ENCODE measurements around the gene RPS2. TPM values are rescaled to one million over a fixed set of nuclear protein-coding genes. Genes with fewer than 3 reads are reported as not detected.

Gene RPS2
- total and polyA plus RNA-seq, 4 donors: 1,132 to 2,049 (median 1,429) TPM

GRCh38 chr16:2007081-2007836 lies 42.6 kb upstream of the RPS2 start:
- Histone ChIP-seq H3K27me3 (ENCODE audit: control insufficient read depth in 1 of 2, insufficient read depth in 2 of 2, low read length in 1 of 2) (no peaks in the 10 kb centered on the region), H3K27ac (ENCODE audit: low read depth in 1 of 2, low read length in 2 of 2) (no peak overlapping the region), H3K4me3 (ENCODE audit: low read length in 2 of 2) (no peak overlapping the region), H3K4me1 (ENCODE audit: control insufficient read depth in 1 of 2, insufficient read depth in 2 of 2, low read length in 2 of 2) (no peaks in the 10 kb centered on the region), H3K36me3 (ENCODE audit: control insufficient read depth in 1 of 2, insufficient read depth in 2 of 2, low read length in 1 of 2) (peaks cover 0 to 2% of the 10 kb centered on the region in 2 donors), H3K9me3 (ENCODE audit: control insufficient read depth, low read length) (no peaks in the 10 kb centered on the region)
- ATAC-seq (ENCODE audit: low FRiP score) (no peak), DNase-seq (no peak)
- intact Hi-C loops (cut with DNase I): no loop called here
- whole genome bisulfite sequencing, 2 donors: 74 to 83% methylated on average over 14 to 16 of the region's 16 CpGs

- Histone ChIP-seq H3K9me3 (ENCODE audit: control insufficient read depth, low read length) (no peaks in the 10 kb centered on the region), H3K4me3 (ENCODE audit: low read length in 2 of 2) (no peak overlapping the region), H3K4me1 (ENCODE audit: control insufficient read depth in 1 of 2, insufficient read depth in 2 of 2, low read length in 2 of 2) (no peaks in the 10 kb centered on the region), H3K27me3 (ENCODE audit: control insufficient read depth in 1 of 2, insufficient read depth in 2 of 2, low read length in 1 of 2) (no peaks in the 10 kb centered on the region), H3K27ac (ENCODE audit: low read depth in 1 of 2, low read length in 2 of 2) (no peak overlapping the region), H3K36me3 (ENCODE audit: control insufficient read depth in 1 of 2, insufficient read depth in 2 of 2, low read length in 1 of 2) (peaks cover 0 to 9% of the 10 kb centered on the region in 2 donors)
- WGBS, 2 donors: 86 to 91% methylated on average over 8 of the region's 8 CpGs
- intact Hi-C loops (cut with DNase I): no loop called here
- DNase-seq (no peak), ATAC-seq (ENCODE audit: low FRiP score) (no peak)
Observed at GRCh38 chr16:2006317-2006716, 41.7 kb upstream of the RPS2 start.

GRCh38 chr16:2005646-2006045 lies 41.0 kb upstream of the RPS2 start:
- no peak overlapping the region for H3K4me3 ChIP-seq (ENCODE audit: low read length in 2 of 2)
- no peak for DNase-seq
- peaks cover 0 to 12% of the 10 kb centered on the region in 2 donors for H3K36me3 ChIP-seq (ENCODE audit: control insufficient read depth in 1 of 2, insufficient read depth in 2 of 2, low read length in 1 of 2)
- no peak overlapping the region for H3K27ac ChIP-seq (ENCODE audit: low read depth in 1 of 2, low read length in 2 of 2)
- no peaks in the 10 kb centered on the region for H3K27me3 ChIP-seq (ENCODE audit: control insufficient read depth in 1 of 2, insufficient read depth in 2 of 2, low read length in 1 of 2)
- ATAC-seq (ENCODE audit: low FRiP score): no peak
- no peaks in the 10 kb centered on the region for H3K4me1 ChIP-seq (ENCODE audit: control insufficient read depth in 1 of 2, insufficient read depth in 2 of 2, low read length in 2 of 2)
- WGBS, 2 donors: 75 to 78% methylated on average over 21 of the region's 21 CpGs
- no peaks in the 10 kb centered on the region for H3K9me3 ChIP-seq (ENCODE audit: control insufficient read depth, low read length)
- intact Hi-C loops (cut with DNase I): no loop called here

- H3K36me3 ChIP-seq (ENCODE audit: control insufficient read depth in 1 of 2, insufficient read depth in 2 of 2, low read length in 1 of 2): peaks cover 0 to 13% of the 10 kb centered on the region in 2 donors
- WGBS, 2 donors: 84 to 85% methylated on average over 32 to 34 of the region's 34 CpGs
- H3K4me3 ChIP-seq (ENCODE audit: low read length in 2 of 2): no peak overlapping the region
- no peak overlapping the region for H3K27ac ChIP-seq (ENCODE audit: low read depth in 1 of 2, low read length in 2 of 2)
- H3K27me3 ChIP-seq (ENCODE audit: control insufficient read depth in 1 of 2, insufficient read depth in 2 of 2, low read length in 1 of 2): no peaks in the 10 kb centered on the region
- H3K4me1 ChIP-seq (ENCODE audit: control insufficient read depth in 1 of 2, insufficient read depth in 2 of 2, low read length in 2 of 2): no peaks in the 10 kb centered on the region
- ATAC-seq (ENCODE audit: low FRiP score) (no peak), DNase-seq (no peak)
- intact Hi-C loops (cut with DNase I): no loop called here
- H3K9me3 ChIP-seq (ENCODE audit: control insufficient read depth, low read length): no peaks in the 10 kb centered on the region
Observed at GRCh38 chr16:2004795-2005517, 40.3 kb upstream of the RPS2 start.

GRCh38 chr16:2003827-2004641 lies 39.4 kb upstream of the RPS2 start:
- WGBS, 2 donors: 25 to 29% methylated on average over 36 of the region's 36 CpGs
- H3K4me3 ChIP-seq (ENCODE audit: low read length in 2 of 2): no peak overlapping the region

DNA sequence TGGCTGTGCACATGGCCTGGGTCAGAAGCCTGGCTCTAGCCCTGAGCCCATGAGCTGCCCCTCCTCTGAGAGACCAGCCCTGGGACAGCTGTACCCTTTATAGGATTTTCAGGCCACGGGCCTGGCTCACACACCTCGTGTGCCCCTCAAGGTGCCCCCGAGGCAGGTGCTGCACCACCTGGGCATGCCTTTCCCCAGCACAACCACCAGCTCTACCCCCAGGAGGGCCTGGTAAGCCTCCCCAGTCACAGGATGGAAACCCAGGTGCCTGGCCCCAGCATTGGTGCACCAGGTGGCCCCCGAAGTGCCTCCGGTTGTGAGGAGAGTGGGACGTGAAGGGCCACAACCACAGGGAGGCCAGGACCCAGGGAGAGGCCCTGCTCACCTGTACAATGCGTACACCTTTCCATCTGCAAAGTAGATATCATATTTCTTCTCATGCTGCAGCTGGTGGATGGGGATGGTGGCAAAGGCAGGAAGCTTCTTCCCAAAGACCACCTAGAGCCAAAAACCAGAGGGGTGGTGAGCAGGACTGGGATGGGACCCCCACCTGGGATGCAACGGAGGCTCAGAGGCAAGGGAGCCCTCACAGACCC lies 38.7 kb upstream of the RPS2 start:
- 85 to 92% methylated on average over 8 of the region's 8 CpGs for WGBS, 2 donors
- Histone ChIP-seq H3K27ac (ENCODE audit: low read depth in 1 of 2, low read length in 2 of 2) (no peak overlapping the region), H3K27me3 (ENCODE audit: control insufficient read depth in 1 of 2, insufficient read depth in 2 of 2, low read length in 1 of 2) (no peaks in the 10 kb centered on the region), H3K9me3 (ENCODE audit: control insufficient read depth, low read length) (no peaks in the 10 kb centered on the region), H3K4me1 (ENCODE audit: control insufficient read depth in 1 of 2, insufficient read depth in 2 of 2, low read length in 2 of 2) (no peaks in the 10 kb centered on the region), H3K36me3 (ENCODE audit: control insufficient read depth in 1 of 2, insufficient read depth in 2 of 2, low read length in 1 of 2) (peaks cover 0 to 15% of the 10 kb centered on the region in 2 donors), H3K4me3 (ENCODE audit: low read length in 2 of 2) (no peak overlapping the region)
- intact Hi-C loops (cut with DNase I): no loop called here
- ATAC-seq (ENCODE audit: low FRiP score) (no peak), DNase-seq (no peak)

More at GRCh38 chr16:2003827-2004641, 39.4 kb upstream of the RPS2 start:
- intact Hi-C loops (cut with DNase I): no loop called here
- Histone ChIP-seq H3K27me3 (ENCODE audit: control insufficient read depth in 1 of 2, insufficient read depth in 2 of 2, low read length in 1 of 2) (no peaks in the 10 kb centered on the region), H3K4me1 (ENCODE audit: control insufficient read depth in 1 of 2, insufficient read depth in 2 of 2, low read length in 2 of 2) (no peaks in the 10 kb centered on the region), H3K9me3 (ENCODE audit: control insufficient read depth, low read length) (no peaks in the 10 kb centered on the region), H3K27ac (ENCODE audit: low read depth in 1 of 2, low read length in 2 of 2) (no peak overlapping the region), H3K36me3 (ENCODE audit: control insufficient read depth in 1 of 2, insufficient read depth in 2 of 2, low read length in 1 of 2) (peaks cover 0 to 15% of the 10 kb centered on the region in 2 donors)
- peak; percentile 77 for ATAC-seq (ENCODE audit: low FRiP score)
- DNase-seq: peak; percentile 91 to 95

DNA sequence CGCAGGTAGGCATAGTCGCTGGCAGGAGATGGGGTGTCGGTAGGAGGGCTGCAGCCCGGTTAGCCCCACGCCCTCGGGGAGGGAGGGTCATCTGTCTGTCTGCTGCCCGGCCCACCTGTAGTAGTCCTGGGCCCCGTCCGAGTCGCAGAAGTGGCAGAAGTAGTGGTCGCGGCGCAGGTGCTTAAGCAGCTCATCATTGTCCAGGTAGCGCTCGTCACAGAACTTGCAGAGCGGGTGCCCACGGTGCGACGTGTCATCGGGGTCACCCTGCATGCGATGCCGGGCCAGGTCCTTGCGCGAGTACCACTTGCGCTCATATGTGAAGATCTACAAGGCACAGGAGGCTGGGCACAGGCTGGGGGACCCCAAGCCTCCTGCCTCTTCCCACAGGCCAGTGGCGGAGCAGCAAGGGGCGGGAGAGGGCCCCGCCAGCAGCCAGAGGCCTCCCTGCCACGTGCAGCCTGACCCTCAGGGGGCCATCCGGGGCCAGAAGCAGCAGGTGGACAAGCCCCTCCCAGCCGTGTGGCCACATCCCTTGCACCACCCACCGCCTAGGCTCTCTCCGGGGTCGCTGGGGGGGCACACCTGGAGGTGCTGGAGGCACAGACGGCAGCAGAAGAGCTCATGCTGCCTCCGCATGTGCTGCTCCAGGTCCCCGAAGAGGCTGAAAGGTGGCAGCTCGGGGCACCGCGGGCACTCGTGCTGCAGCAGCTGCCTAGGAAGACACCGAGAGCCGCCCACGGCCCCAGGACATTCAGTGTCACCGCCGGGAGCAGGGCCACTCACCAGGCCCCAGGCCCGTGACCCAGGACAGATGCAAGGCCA lies 38.0 kb upstream of the RPS2 start:
- intact Hi-C loops (cut with DNase I): no loop called here
- H3K9me3 ChIP-seq (ENCODE audit: control insufficient read depth, low read length): no peaks in the 10 kb centered on the region
- peaks cover 0 to 17% of the 10 kb centered on the region in 2 donors for H3K36me3 ChIP-seq (ENCODE audit: control insufficient read depth in 1 of 2, insufficient read depth in 2 of 2, low read length in 1 of 2)
- WGBS, 2 donors: 92 to 93% methylated on average over 44 to 47 of the region's 47 CpGs
- no peak overlapping the region for H3K4me3 ChIP-seq (ENCODE audit: low read length in 2 of 2)
- no peak overlapping the region for H3K27ac ChIP-seq (ENCODE audit: low read depth in 1 of 2, low read length in 2 of 2)
- H3K4me1 ChIP-seq (ENCODE audit: control insufficient read depth in 1 of 2, insufficient read depth in 2 of 2, low read length in 2 of 2): no peaks in the 10 kb centered on the region
- no peaks in the 10 kb centered on the region for H3K27me3 ChIP-seq (ENCODE audit: control insufficient read depth in 1 of 2, insufficient read depth in 2 of 2, low read length in 1 of 2)
- DNase-seq (no peak), ATAC-seq (ENCODE audit: low FRiP score) (no peak)

All from aorta (tissue), 5 donors.